ENCODE data around the gene IPO4. TPM values are rescaled to one million over a fixed set of nuclear protein-coding genes. Genes with fewer than 3 reads are reported as not detected.

Gene IPO4
- total RNA-seq, 2 donors from 2014 or later: 19.3 to 78.2 TPM

- Histone ChIP-seq H3K4me3 (no peak overlapping the region), H3K4me1 (peaks cover 6% of the 10 kb centered on the region), H3K27ac (no peak overlapping the region), H3K27me3 (no peaks in the 10 kb centered on the region), H3K36me3 (peaks cover 29% of the 10 kb centered on the region), H3K9me3 (no peaks in the 10 kb centered on the region), H3K9ac (ENCODE audit: low read depth in 2 of 2, low read length in 2 of 2) (no peak overlapping the region)
- no peak for TF ChIP-seq CTCF (IDR thresholded peaks at IDR 0.05)
- intact Hi-C loops (cut with DNase I): no loop called here
- DNase-seq: no peak
Observed at GRCh38 chr14:24167469-24168114, 21.0 kb downstream of the IPO4 start.

- peaks cover 29% of the 10 kb centered on the region for H3K36me3 ChIP-seq
- no peak for DNase-seq
- no peak for TF ChIP-seq CTCF (IDR thresholded peaks at IDR 0.05)
- intact Hi-C loops (cut with DNase I): no loop called here
- H3K9ac ChIP-seq (ENCODE audit: low read depth in 2 of 2, low read length in 2 of 2): no peak overlapping the region
- no peak overlapping the region for H3K4me3 ChIP-seq
- H3K27ac ChIP-seq: no peak overlapping the region
- peaks cover 13% of the 10 kb centered on the region for H3K4me1 ChIP-seq
- H3K27me3 ChIP-seq: no peaks in the 10 kb centered on the region
- H3K9me3 ChIP-seq: no peaks in the 10 kb centered on the region
Observed at GRCh38 chr14:24165785-24166184, 22.8 kb downstream of the IPO4 start.

GRCh38 chr14:24164518-24164991 lies 24.1 kb downstream of the IPO4 start:
- Histone ChIP-seq H3K4me3 (no peak overlapping the region), H3K9me3 (no peaks in the 10 kb centered on the region), H3K27me3 (no peaks in the 10 kb centered on the region), H3K27ac (no peak overlapping the region), H3K36me3 (peaks cover 27% of the 10 kb centered on the region), H3K4me1 (peaks cover 13% of the 10 kb centered on the region), H3K9ac (ENCODE audit: low read depth in 2 of 2, low read length in 2 of 2) (no peak overlapping the region)
- TF ChIP-seq CTCF (IDR thresholded peaks at IDR 0.05): no peak
- no peak for DNase-seq
- intact Hi-C loops (cut with DNase I): no loop called here

GRCh38 chr14:24162093-24162492 lies 26.5 kb downstream of the IPO4 start:
- peaks cover 13% of the 10 kb centered on the region for H3K4me1 ChIP-seq
- no peaks in the 10 kb centered on the region for H3K9me3 ChIP-seq
- peak overlapping the region; percentile 98 for H3K27ac ChIP-seq
- intact Hi-C loops (cut with DNase I): no loop called here
- peak overlapping the region; percentile 75 for H3K4me3 ChIP-seq
- no peak for TF ChIP-seq CTCF (IDR thresholded peaks at IDR 0.05)
- H3K27me3 ChIP-seq: no peaks in the 10 kb centered on the region
- DNase-seq: no peak
- H3K9ac ChIP-seq (ENCODE audit: low read depth in 2 of 2, low read length in 2 of 2): peak overlapping the region; percentile 85 to 88
- H3K36me3 ChIP-seq: peaks cover 24% of the 10 kb centered on the region

GRCh38 chr14:24160850-24161804 lies 27.5 kb downstream of the IPO4 start, which contains the start of gene IRF9:
Gene IRF9 (plus strand): TSS chr14:24161265. CDS start chr14:24162145, 880 bp downstream.
- H3K36me3 ChIP-seq: peaks cover 24% of the 10 kb centered on the region
- peaks cover 13% of the 10 kb centered on the region for H3K4me1 ChIP-seq
- H3K27me3 ChIP-seq: no peaks in the 10 kb centered on the region
- H3K27ac ChIP-seq: peak within 1 kb of the TSS; percentile 98
- intact Hi-C loops (cut with DNase I): no loop called here
- peak within 1 kb of the TSS; percentile 85 to 88 for H3K9ac ChIP-seq (ENCODE audit: low read depth in 2 of 2, low read length in 2 of 2)
- peak within 1 kb of the TSS; percentile 75 for H3K4me3 ChIP-seq
- peak; percentile 98 for DNase-seq
- peak; percentile 95 for TF ChIP-seq CTCF (IDR thresholded peaks at IDR 0.05)
- no peaks in the 10 kb centered on the region for H3K9me3 ChIP-seq

All from colonic mucosa (tissue), 4 donors.